Measurements from ENCODE around the gene DDI1.

Gene DDI1

DNA sequence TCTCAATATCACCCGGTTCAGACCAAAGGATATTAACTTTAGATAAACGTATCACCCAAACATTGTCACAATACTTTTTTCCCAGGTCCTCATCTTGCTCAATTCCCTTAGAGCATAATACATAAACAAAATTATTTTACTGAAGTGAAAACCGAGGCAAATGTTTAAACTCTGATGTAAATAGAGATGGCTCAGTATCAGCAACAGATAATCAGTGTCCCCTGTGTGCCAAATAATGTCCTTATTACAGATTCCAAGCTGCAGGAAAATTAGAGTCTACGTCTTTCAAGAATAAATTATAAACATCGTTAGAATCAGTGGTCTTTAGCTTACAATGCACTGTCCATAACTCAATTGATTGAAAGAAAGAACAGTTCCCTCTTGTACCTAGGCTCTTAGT lies 50.2 kb downstream of the DDI1 start:
- DNase-seq = no peak

Measured in fibroblast of skin of right quadriceps (primary cell).